Measurements from ENCODE around the gene HOXB8.

HOXB8 gene

DNA sequence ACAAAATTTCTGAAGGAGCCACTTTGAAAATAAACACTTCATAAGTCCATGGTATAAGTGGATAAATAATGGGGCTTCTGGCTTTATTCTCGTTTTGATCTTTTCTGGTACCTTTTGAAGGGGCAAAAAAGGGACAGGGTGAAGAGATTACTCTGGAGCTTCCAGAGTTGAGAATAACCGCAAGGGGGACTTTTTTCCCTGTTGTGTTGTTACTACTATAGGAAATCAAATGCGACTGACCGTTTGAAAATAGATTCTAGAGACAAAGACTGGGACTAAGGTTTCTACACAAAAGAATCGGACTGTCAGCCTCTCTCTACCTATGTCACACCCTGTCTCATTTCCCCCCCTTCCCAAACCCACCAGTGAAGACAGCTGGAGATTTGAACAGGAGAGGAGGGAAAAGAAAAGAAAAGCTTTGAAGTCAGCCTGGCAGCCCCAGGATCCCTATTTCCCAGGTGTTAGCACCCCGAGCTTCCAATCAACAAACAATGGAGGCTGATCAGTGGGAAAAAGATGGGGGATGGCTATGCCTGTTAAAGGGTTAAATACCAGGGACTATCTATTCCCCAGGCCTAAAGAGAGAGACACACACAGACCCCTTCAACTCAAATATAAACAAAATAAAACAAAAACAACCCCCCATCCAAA is 45.3 kb downstream of the HOXB8 start:
- DNase-seq (ENCODE audit: low read depth in 2 of 3, low spot score in 1 of 3), result no peak

DNA sequence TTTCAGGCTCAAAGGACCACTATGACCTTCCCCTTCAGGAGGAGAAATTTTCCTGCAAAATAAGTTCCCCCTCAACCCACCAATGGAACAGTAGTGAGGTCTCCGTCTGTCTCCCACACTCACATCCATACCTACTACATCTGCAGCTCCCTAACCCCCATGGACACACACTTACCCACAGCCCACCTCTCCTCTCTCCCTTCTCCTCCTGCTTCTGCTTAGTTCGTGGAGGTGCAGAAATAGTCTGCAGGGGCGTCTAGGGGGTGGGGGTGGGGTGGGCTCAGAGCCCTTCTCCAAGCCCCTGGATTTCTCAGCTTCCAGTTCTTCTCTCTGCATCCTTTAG is 45.9 kb downstream of the HOXB8 start:
- DNase-seq (ENCODE audit: low read depth in 2 of 3, low spot score in 1 of 3), result no peak

- DNase-seq (ENCODE audit: low read depth in 2 of 3, low spot score in 1 of 3), result no peak
Measured at GRCh38 chr17:48568499-48569239, 46.4 kb downstream of the HOXB8 start.

DNA sequence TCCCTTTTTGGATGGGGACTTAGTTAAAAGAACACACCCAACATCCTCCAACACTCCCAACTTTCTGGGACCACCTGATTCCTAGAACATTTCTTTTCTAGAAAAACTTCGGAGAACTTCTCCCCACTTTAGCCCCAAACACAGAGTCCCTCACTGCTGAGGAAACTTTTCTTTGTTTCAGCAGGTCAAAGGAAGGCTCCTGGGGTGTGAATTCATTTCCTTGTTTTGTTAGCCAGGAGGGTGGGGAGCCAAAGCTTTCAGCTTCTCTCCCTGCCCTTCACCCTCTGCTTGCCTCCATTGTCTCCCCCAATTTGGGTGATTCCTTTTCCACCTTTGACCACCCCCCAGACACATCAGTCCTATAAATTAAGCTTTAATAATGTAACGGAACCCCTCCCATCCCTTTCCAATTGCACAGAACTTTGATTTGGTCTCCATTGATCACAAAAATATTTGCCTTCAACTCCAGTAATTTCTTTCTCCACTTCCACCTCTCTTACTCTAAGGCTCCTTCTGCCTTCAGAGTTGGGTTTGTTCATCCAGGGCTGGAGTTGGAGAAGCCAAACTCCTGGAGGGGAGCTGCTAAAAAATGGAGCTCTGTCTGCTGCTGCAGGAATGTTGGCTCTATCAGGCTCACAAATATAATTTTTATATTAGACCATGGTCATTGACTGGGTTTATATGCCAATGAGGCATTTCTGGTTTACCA is 47.3 kb downstream of the HOXB8 start:
- DNase-seq (ENCODE audit: low read depth in 2 of 3, low spot score in 1 of 3), result no peak

GRCh38 chr17:48567209-48567608 is 47.9 kb downstream of the HOXB8 start:
- DNase-seq (ENCODE audit: low read depth in 2 of 3, low spot score in 1 of 3), result no peak

- DNase-seq (ENCODE audit: low read depth in 2 of 3, low spot score in 1 of 3), result no peak
Measured at GRCh38 chr17:48566717-48567116, 48.4 kb downstream of the HOXB8 start.

DNA sequence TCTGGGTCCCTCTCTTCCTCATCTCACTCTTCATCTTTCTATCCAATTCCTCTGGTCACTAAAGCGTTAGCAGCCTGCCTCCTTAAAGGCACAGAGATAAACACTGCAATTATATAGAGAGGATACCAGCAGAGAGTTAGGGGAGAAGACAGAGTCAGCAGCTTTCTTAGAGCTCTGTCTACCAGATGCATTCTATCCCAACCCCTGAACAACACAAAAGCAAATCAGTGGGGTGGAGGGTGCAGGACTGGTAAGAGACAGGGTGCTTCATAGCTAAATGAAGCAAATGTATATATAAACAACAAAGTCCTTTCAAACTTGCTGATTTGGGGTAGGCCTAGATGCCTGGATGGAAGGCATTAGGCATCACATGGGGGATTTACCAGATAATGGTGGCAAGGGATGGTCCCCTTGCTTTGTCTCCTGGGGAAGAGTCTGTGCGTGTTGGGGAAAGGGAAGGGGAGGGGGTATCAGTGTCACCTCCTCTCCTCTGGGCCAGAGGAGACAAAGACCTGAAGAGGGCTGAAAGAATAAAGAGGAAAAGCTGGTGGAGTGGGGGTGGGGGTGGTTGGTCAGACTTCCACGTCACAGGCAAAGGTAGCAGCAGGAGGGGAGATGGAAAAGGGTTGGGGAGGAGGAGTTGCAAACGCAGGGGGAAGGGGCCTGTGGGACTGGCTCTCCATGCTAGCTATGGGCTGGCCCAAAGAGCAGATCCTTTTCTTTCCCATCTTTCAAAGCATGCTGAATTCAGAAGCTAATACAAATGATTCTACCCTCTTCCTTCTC is 49.0 kb downstream of the HOXB8 start:
- DNase-seq (ENCODE audit: low read depth in 2 of 3, low spot score in 1 of 3), result no peak

- no peak for DNase-seq (ENCODE audit: low read depth in 2 of 3, low spot score in 1 of 3)
Measured at GRCh38 chr17:48565022-48565554, 50.0 kb downstream of the HOXB8 start.

- no peak for DNase-seq (ENCODE audit: low read depth in 2 of 3, low spot score in 1 of 3)
Measured at GRCh38 chr17:48564188-48565021, 50.7 kb downstream of the HOXB8 start.

DNA sequence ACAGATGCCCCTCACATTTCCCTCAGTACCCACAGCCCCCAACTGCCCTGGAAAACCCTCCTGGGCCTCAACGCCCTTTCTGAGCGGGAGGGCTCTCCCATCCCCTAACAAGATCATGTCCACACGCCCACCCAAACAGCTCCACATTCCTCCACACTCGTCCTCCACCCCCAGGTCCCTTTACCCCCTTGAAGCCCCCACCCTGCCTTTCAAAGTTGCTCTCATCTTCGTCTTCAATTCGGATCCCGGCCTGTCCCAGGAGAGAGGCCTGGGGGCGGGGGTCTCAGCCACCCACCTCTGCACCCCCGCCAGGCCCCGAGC is 51.3 kb downstream of the HOXB8 start:
- DNase-seq (ENCODE audit: low read depth in 2 of 3, low spot score in 1 of 3), result no peak

DNA sequence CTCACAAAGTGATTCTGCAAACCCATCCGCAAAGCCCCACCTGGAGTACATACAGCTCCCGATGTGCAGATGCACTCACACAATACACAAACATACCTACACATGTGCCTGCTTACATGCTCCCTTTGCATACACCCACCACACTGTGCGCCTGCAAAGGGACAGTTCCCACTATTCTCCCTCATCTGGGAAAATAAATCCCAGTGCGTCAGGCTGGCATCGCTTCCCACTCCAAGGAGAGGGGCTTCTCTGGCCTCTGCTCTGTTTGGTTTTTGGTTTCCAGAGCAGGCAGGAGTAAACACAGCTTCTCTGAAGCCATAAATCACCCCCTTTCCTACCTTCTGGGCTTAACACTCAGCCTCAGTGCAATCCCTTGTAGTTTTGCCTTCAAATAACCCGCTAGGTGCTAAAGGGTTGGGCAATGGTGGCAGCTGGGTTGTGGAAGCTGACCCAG is 51.7 kb downstream of the HOXB8 start:
- no peak for DNase-seq (ENCODE audit: low read depth in 2 of 3, low spot score in 1 of 3)

- no peak for DNase-seq (ENCODE audit: low read depth in 2 of 3, low spot score in 1 of 3)
Measured at GRCh38 chr17:48562934-48563333, 52.2 kb downstream of the HOXB8 start.
